SU-DHL-6 (cell line): ENCODE measurements around the gene CCL5.

Experiments used
- EZH2phosphoT487 ChIP-seq: fragments of 200-600 bp; sonication (generic), shearing (Covaris generic); conservative IDR thresholded peaks from 2 replicates; pipeline ENCODE4 v1.6.1; 2018; ENCODE audit warnings: mild to moderate bottlenecking, antibody characterized with exemption, low read length, moderate library complexity, mixed read lengths
- TF ChIP-seq, protein P1 (sequence below): fragments of 200-600 bp; sonication (generic); IDR thresholded peaks from one replicate; pipeline ENCODE4 v1.5.1; 2017; ENCODE audit warnings: antibody characterized with exemption, mild to moderate bottlenecking, low read length, moderate library complexity; ENCODE audit not compliant: insufficient read depth, poor library complexity, severe bottlenecking

GRCh38 chr17:35842239-35842638 lies 37.9 kb downstream of the CCL5 start:
- TF ChIP-seq, protein P1, sequence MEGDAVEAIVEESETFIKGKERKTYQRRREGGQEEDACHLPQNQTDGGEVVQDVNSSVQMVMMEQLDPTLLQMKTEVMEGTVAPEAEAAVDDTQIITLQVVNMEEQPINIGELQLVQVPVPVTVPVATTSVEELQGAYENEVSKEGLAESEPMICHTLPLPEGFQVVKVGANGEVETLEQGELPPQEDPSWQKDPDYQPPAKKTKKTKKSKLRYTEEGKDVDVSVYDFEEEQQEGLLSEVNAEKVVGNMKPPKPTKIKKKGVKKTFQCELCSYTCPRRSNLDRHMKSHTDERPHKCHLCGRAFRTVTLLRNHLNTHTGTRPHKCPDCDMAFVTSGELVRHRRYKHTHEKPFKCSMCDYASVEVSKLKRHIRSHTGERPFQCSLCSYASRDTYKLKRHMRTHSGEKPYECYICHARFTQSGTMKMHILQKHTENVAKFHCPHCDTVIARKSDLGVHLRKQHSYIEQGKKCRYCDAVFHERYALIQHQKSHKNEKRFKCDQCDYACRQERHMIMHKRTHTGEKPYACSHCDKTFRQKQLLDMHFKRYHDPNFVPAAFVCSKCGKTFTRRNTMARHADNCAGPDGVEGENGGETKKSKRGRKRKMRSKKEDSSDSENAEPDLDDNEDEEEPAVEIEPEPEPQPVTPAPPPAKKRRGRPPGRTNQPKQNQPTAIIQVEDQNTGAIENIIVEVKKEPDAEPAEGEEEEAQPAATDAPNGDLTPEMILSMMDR, result no peak
- TF ChIP-seq EZH2phosphoT487, result no peak
